Tibial nerve (tissue), 4 donors: ENCODE measurements around the gene PDF.

Experiments used
- CTCF ChIP-seq, 5 experiments: fragments of 200-600 bp in 3 of 5; fragments of 450-650 bp in 2 of 5; sonication (generic) in 3 of 5; IDR thresholded peaks; one replicate each; pipeline ENCODE4 v1.5.1; 2016 to 2019; ENCODE audit warnings: antibody characterized with exemption in 5 of 5, mild to moderate bottlenecking in 3 of 5, moderate library complexity in 2 of 5
- EP300 ChIP-seq, 2 donors: sonication (generic); formaldehyde crosslinking; IDR thresholded peaks; one replicate each; pipeline ENCODE4 v1.6.1; 2017; ENCODE audit warnings: antibody characterized with exemption in 2 of 2, mild to moderate bottlenecking in 1 of 2
- POLR2A ChIP-seq, 2 donors: fragments of 450-650 bp; IDR thresholded peaks; one replicate each; pipeline ENCODE4 v1.6.1; 2017; ENCODE audit warnings: antibody characterized with exemption in 2 of 2, mild to moderate bottlenecking in 2 of 2, moderate library complexity in 2 of 2

- TF ChIP-seq CTCF (IDR thresholded peaks at IDR 0.05) (no peak), POLR2A (IDR thresholded peaks at IDR 0.05) (no peak), EP300 (IDR thresholded peaks at IDR 0.05) (no peak)
These were observed 46.1 kb upstream of the PDF start for GRCh38 chr16:69376393-69377059.
